Hepatocyte (in vitro differentiated cells): ENCODE measurements around the gene ZCCHC3. TPM values are rescaled to one million over a fixed set of nuclear protein-coding genes. Genes with fewer than 3 reads are reported as not detected.
"Not testable (repeated sequence)": the region's sequence is repeated elsewhere in the genome, so short reads cannot be mapped to it uniquely, and the experiment has no call there.

ENCODE experiments used
- DNase-seq: peaks from one replicate; pipeline ENCODE4 v3.0.0-alpha.2; 2016; ENCODE audit warnings: low spot score
- H2AFZ ChIP-seq: fragments of 200-600 bp; sonication (generic); 2 replicates; pipeline ENCODE4 v1.6.0; 2016; ENCODE audit warnings: antibody characterized with exemption, mild to moderate bottlenecking
- H3K27ac ChIP-seq: fragments of 200-600 bp; sonication (generic); 2 replicates; pipeline ENCODE4 v1.5.1; 2016; ENCODE audit warnings: mild to moderate bottlenecking
- H3K27me3 ChIP-seq: fragments of 200-600 bp; sonication (generic); 2 replicates; pipeline ENCODE4 v1.6.1; 2016
- H3K36me3 ChIP-seq: fragments of 200-600 bp; sonication (generic); replicated peaks from 2 replicates; pipeline ENCODE4 v1.5.1; 2016; ENCODE audit warnings: low read depth; ENCODE audit not compliant: insufficient read depth
- H3K4me1 ChIP-seq: fragments of 200-600 bp; sonication (generic); 2 replicates; pipeline ENCODE4 v1.5.1; 2016; ENCODE audit warnings: mild to moderate bottlenecking, moderate library complexity; ENCODE audit not compliant: insufficient read depth
- H3K4me2 ChIP-seq: fragments of 200-600 bp; sonication (generic); 2 replicates; pipeline ENCODE4 v1.6.0; 2016
- H3K4me3 ChIP-seq: fragments of 200-600 bp; sonication (generic); 2 replicates; pipeline ENCODE4 v1.5.1; 2016; ENCODE audit warnings: mild to moderate bottlenecking
- H3K79me2 ChIP-seq: fragments of 200-600 bp; sonication (generic); 2 replicates; pipeline ENCODE4 v1.6.0; 2017; ENCODE audit warnings: mild to moderate bottlenecking
- H3K9me2 ChIP-seq: fragments of 200-600 bp; sonication (generic); replicated peaks from 2 replicates; pipeline ENCODE4 v1.6.0; 2017; ENCODE audit warnings: mild to moderate bottlenecking; ENCODE audit not compliant: insufficient read depth
- H3K9me3 ChIP-seq: fragments of 200-600 bp; sonication (generic); 2 replicates; pipeline ENCODE4 v1.5.1; 2016; ENCODE audit warnings: low read depth, mild to moderate bottlenecking
- H4K20me1 ChIP-seq: fragments of 200-600 bp; sonication (generic); 2 replicates; pipeline ENCODE4 v1.6.0; 2016; ENCODE audit warnings: mild to moderate bottlenecking; ENCODE audit not compliant: insufficient read depth, poor library complexity, severe bottlenecking
- EZH2 ChIP-seq: fragments of 200-600 bp; sonication (generic); IDR thresholded peaks from 2 replicates; pipeline ENCODE4 v1.6.1; 2016; ENCODE audit warnings: antibody characterized with exemption, mild to moderate bottlenecking, borderline replicate concordance
- EZH2phosphoT487 ChIP-seq: fragments of 200-600 bp; sonication (generic); IDR thresholded peaks from one replicate; pipeline ENCODE4 v1.6.1; 2018; ENCODE audit warnings: antibody characterized with exemption, mild to moderate bottlenecking, low read depth, moderate library complexity; ENCODE audit not compliant: unreplicated experiment, severe bottlenecking
- WGBS: methylation state at CpG from one replicate; pipeline ENCODE4 v1.1.6; 2016; ENCODE audit warnings: low lambda C conversion rate; ENCODE audit errors: missing lambda C conversion rate; 5-methylcytosine and 5-hydroxymethylcytosine counted together
- polyA plus RNA-seq: library from polyadenylated mRNA; unstranded; fragments of >200 nt; fragmentation: Nextera tagmentation; extraction: Ambion mirVana; gene quantifications from 2 replicates; pipeline ENCODE4 v1.2.1, GENCODE V29; 2016
- total RNA-seq: library from RNA; depleted of rRNA; stranded (reverse); fragments of >200 nt; gene quantifications from 2 replicates; pipeline ENCODE4 v1.2.3, GENCODE V29; 2014
- TF ChIP-seq, protein P1 (sequence below): fragments of 200-600 bp; sonication (generic); IDR thresholded peaks from 2 replicates; pipeline ENCODE4 v1.5.1; 2016; ENCODE audit warnings: antibody characterized with exemption, mild to moderate bottlenecking; ENCODE audit not compliant: poor library complexity

The ZCCHC3 gene
- total and polyA plus RNA-seq, 2 experiments from 2014 or later: 27.4 to 29.0 TPM

DNA sequence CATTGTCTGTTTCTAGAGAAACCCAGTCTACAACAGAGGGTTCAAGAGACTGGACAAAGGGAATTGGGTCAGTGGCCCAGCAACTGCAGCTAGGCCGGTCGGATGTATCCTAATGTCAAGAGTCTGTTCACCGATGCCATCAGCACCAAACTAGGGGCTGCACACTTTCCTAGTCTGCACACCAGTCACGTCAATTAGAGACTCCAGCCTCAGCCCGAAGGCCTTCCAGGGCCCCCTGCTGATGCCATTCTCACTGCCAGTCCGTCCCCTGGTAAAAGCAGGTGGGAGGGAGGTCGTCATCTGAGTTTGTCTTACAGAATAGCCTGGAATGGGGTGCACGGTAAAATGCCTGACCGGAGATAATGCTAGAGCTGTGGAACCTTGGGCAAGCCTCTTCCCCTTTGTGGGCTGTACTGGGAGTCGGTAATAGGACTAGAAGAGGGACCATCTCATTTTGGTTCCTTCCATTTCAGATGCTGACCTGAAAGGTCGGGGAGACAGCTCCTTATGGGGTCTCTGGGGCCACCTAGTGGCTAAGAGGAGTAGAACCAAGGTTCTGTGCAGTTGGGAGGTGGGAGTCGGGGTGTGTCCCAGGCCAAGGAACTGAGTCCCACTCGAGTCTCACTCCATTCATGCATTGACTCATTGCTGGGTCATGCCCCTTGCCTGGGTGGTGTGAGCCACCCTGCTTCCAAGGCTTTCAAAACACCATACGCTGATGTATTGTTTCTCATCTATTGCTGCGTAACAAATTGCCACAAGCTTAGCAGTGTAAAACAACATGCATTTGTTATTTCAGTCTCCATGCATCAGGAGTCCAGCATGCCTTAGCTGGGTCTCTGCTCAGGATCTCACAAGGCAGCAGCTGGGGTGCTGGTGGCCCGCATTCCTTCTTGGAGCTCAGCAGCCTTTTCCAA, 33.1 kb downstream of the ZCCHC3 start:
- Histone ChIP-seq H3K79me2 (peaks cover 32% of the 10 kb centered on the region), H3K4me2 (no peak overlapping the region), H3K27me3 (no peaks in the 10 kb centered on the region), H3K36me3 (no peaks in the 10 kb centered on the region), H3K27ac (peak overlapping the region; percentile 8), H3K4me1 (peaks cover 5% of the 10 kb centered on the region), H3K9me2 (no peaks in the 10 kb centered on the region), H4K20me1 (peaks cover 35% of the 10 kb centered on the region), H2AFZ (no peak overlapping the region), H3K9me3 (no peaks in the 10 kb centered on the region), H3K4me3 (no peak overlapping the region)
- DNase-seq: peak; percentile 83
- TF ChIP-seq EZH2: no peak
- TF ChIP-seq, protein P1, sequence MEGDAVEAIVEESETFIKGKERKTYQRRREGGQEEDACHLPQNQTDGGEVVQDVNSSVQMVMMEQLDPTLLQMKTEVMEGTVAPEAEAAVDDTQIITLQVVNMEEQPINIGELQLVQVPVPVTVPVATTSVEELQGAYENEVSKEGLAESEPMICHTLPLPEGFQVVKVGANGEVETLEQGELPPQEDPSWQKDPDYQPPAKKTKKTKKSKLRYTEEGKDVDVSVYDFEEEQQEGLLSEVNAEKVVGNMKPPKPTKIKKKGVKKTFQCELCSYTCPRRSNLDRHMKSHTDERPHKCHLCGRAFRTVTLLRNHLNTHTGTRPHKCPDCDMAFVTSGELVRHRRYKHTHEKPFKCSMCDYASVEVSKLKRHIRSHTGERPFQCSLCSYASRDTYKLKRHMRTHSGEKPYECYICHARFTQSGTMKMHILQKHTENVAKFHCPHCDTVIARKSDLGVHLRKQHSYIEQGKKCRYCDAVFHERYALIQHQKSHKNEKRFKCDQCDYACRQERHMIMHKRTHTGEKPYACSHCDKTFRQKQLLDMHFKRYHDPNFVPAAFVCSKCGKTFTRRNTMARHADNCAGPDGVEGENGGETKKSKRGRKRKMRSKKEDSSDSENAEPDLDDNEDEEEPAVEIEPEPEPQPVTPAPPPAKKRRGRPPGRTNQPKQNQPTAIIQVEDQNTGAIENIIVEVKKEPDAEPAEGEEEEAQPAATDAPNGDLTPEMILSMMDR: peak; percentile 75
- 51% methylated on average over 16 of the region's 16 CpGs for WGBS

DNA sequence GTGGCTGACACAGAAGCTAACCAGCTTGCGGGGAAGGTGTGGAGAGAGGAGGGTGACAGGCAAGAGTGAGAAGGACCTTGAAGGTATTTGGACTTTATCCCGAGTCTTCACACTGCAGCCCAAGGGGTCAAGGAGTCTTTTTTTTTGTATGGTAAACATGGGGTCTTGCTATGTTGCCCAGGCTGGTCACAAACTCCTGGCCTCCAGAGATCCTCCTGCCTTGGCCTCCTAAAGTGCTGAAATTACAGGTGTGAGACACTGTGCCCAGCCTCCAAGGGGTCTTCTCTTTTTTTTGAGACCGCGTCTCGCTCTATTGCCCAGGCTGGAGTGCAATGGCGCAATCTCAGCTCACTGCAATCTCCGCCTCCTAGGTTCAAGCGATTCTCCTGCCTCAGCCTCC, 37.2 kb downstream of the ZCCHC3 start:
- H3K27me3 ChIP-seq: no peaks in the 10 kb centered on the region
- 97% methylated on average over 8 of the region's 8 CpGs for WGBS

DNA sequence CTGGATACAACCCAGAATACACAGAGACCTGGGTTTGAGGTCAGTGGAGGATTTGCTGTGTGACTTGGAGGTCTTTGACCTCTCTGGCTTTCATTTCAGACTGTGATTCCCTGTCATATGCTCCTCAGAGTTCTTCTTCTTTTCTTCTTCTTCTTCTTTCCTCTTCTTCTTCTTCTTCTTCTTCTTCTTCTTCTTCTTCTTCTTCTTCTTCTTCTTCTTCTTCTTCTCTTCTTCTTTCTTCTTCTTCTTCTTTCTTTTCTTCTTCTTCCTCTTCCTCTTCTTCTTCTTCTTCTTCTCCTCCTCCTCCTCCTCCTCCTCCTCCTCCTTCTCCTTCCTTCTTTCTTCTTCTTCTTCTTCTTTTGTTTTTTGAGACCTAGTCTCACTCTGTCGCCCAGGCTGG, 38.7 kb downstream of the ZCCHC3 start:
- H3K9me2 ChIP-seq, H3K4me3 ChIP-seq, H3K9me3 ChIP-seq, H4K20me1 ChIP-seq, H2AFZ ChIP-seq, H3K27me3 ChIP-seq, H3K79me2 ChIP-seq, H3K27ac ChIP-seq, DNase-seq, H3K36me3 ChIP-seq, H3K4me2 ChIP-seq, H3K4me1 ChIP-seq: not testable (repeated sequence)
- 71% methylated on average over 1 of the region's 1 CpG for WGBS

More for the DNA sequence above, 37.2 kb downstream of the ZCCHC3 start:
- Histone ChIP-seq H3K27ac (no peak overlapping the region), H3K9me3 (no peaks in the 10 kb centered on the region), H2AFZ (no peak overlapping the region), H3K4me1 (no peaks in the 10 kb centered on the region), H3K79me2 (peaks cover 4% of the 10 kb centered on the region), H3K9me2 (no peaks in the 10 kb centered on the region), H3K4me2 (no peak overlapping the region), H3K4me3 (no peak overlapping the region), H3K36me3 (no peaks in the 10 kb centered on the region), H4K20me1 (peaks cover 13% of the 10 kb centered on the region)
- TF ChIP-seq EZH2phosphoT487 (no peak), EZH2 (no peak)
- TF ChIP-seq, protein P1: no peak
- DNase-seq: no peak

DNA sequence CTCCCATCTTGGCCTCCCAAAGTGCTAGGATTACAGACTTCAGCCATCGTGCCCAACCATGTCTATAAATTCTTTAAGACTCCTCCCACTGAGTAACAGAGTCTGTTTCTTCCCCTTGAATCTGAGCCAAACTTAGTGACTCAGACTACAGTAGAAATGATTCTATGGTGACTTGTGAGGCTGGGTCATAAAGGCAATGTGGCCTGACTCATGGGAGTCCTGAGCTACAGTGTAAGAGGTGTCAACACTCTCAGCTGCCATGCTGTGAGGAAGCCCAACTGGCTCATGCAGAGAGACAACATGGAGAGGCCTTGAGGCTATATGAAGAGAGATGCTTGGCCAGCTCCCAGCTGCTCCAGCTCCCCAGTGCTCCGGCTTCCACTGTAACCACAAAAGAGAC, 44.3 kb downstream of the ZCCHC3 start:
- Histone ChIP-seq H3K27me3 (no peaks in the 10 kb centered on the region), H3K36me3 (no peaks in the 10 kb centered on the region), H3K27ac (no peak overlapping the region), H3K4me2 (no peak overlapping the region), H3K79me2 (peaks cover 23% of the 10 kb centered on the region), H3K4me1 (no peaks in the 10 kb centered on the region), H2AFZ (no peak overlapping the region), H3K4me3 (no peak overlapping the region), H3K9me2 (no peaks in the 10 kb centered on the region), H4K20me1 (no peaks in the 10 kb centered on the region), H3K9me3 (no peaks in the 10 kb centered on the region)
- WGBS: 82% methylated on average over 2 of the region's 2 CpGs
- DNase-seq: peak; percentile 42
- no peak for TF ChIP-seq EZH2
- TF ChIP-seq, protein P1: no peak
- TF ChIP-seq EZH2phosphoT487: no peak
